Measurements from ENCODE around the gene PALLD.

GRCh38 chr4:168580228-168580627, 83.4 kb downstream of the PALLD start:
- TF ChIP-seq CTCF (IDR thresholded peaks at IDR 0.05; ENCODE audit: control extremely low read depth in 1 of 3, insufficient read depth in 1 of 3, low read depth in 1 of 3, low read length in 3 of 3): no peak
- TF ChIP-seq JUND (IDR thresholded peaks at IDR 0.05; ENCODE audit: low read length): no peak
- no peak for TF ChIP-seq POLR2A (IDR thresholded peaks at IDR 0.05; ENCODE audit: control extremely low read depth in 1 of 2, low read depth in 2 of 2, low read length in 2 of 2)

Measured in H1 (cell line).